OCI-LY7 (cell line): ENCODE measurements around the gene YBX2. TPM values are rescaled to one million over a fixed set of nuclear protein-coding genes. Genes with fewer than 3 reads are reported as not detected.

Experiments used
- BruUV-seq: library from RNA; stranded (reverse); fragments of 400-500 nt; replicated peaks from 2 replicates; lab custom pipeline; 2021; lab: Mats Ljungman, UMichigan
- CTCF ChIA-PET: fragments of 300-600 bp; sonication (Branson Sonifier 250); formaldehyde crosslinking; loops from one replicate; lab custom pipeline; 2022; ENCODE audit warnings: antibody characterized with exemption; ENCODE audit not compliant: unreplicated experiment; lab: Charles Lee
- POLR2A ChIA-PET: fragments of 300-600 bp; sonication (Branson Sonifier 250); formaldehyde crosslinking; loops from one replicate; lab custom pipeline; 2022; ENCODE audit warnings: antibody characterized with exemption; lab: Charles Lee
- DNase-seq: peaks from one replicate; pipeline ENCODE4 v3.0.0-alpha.2; 2015; ENCODE audit warnings: low spot score
- H2AFZ ChIP-seq: fragments of 200-600 bp; sonication (generic), shearing (Covaris generic); 2 replicates; pipeline ENCODE4 v1.6.1; 2014; ENCODE audit warnings: mild to moderate bottlenecking, antibody characterized with exemption, low read length, moderate library complexity
- H3K27ac ChIP-seq: fragments of 200-600 bp; sonication (generic); 2 replicates; pipeline ENCODE4 v1.5.1; 2014; ENCODE audit warnings: mixed run types, low read depth, mild to moderate bottlenecking, moderate library complexity, low read length, inconsistent platforms; ENCODE audit not compliant: poor library complexity, severe bottlenecking
- H3K36me3 ChIP-seq: fragments of 200-600 bp; sonication (generic); 2 replicates; pipeline ENCODE4 v1.6.1; 2014; ENCODE audit warnings: mild to moderate bottlenecking, antibody characterized with exemption, low read length, moderate library complexity, mixed read lengths; ENCODE audit not compliant: insufficient read depth
- H3K4me1 ChIP-seq: fragments of 200-600 bp; sonication (generic); 2 replicates; pipeline ENCODE4 v1.5.1; 2014; ENCODE audit warnings: mild to moderate bottlenecking, low read length; ENCODE audit not compliant: insufficient read depth, poor library complexity, severe bottlenecking
- H3K4me2 ChIP-seq: fragments of 200-600 bp; sonication (generic); 2 replicates; pipeline ENCODE4 v1.6.1; 2014; ENCODE audit warnings: mild to moderate bottlenecking, low read length
- H3K4me3 ChIP-seq: fragments of 200-600 bp; sonication (generic); 2 replicates; pipeline ENCODE4 v1.5.1; 2014; ENCODE audit warnings: mild to moderate bottlenecking, low read depth, low read length; ENCODE audit not compliant: poor library complexity, severe bottlenecking
- H3K79me2 ChIP-seq: fragments of 200-600 bp; sonication (generic); 2 replicates; pipeline ENCODE4 v1.6.1; 2016; ENCODE audit warnings: low read depth, mild to moderate bottlenecking, low read length, moderate library complexity, mixed read lengths; ENCODE audit not compliant: insufficient read depth
- H3K9me2 ChIP-seq: fragments of 200-600 bp; sonication (generic); 2 replicates; pipeline ENCODE4 v1.6.1; 2016; ENCODE audit warnings: mild to moderate bottlenecking, low read length, mixed read lengths; ENCODE audit not compliant: insufficient read depth
- H3K9me3 ChIP-seq: fragments of 200-600 bp; sonication (generic); 2 replicates; pipeline ENCODE4 v1.6.1; 2014; ENCODE audit warnings: mild to moderate bottlenecking, mixed run types, low read length, mixed read lengths
- H4K20me1 ChIP-seq: fragments of 200-600 bp; sonication (generic); 2 replicates; pipeline ENCODE4 v1.6.1; 2014; ENCODE audit warnings: mild to moderate bottlenecking, antibody characterized with exemption, low read length, moderate library complexity, mixed read lengths; ENCODE audit not compliant: insufficient read depth
- CTCF ChIP-seq: fragments of 200-600 bp; sonication (generic); conservative IDR thresholded peaks from 2 replicates; pipeline ENCODE4 v1.5.1; 2014; ENCODE audit warnings: mild to moderate bottlenecking, antibody characterized with exemption, low read length, moderate library complexity, mixed read lengths
- EZH2phosphoT487 ChIP-seq: fragments of 200-600 bp; sonication (generic); IDR thresholded peaks from 2 replicates; pipeline ENCODE4 v1.6.1; 2018; ENCODE audit warnings: low read depth, borderline replicate concordance, mild to moderate bottlenecking, mixed run types, antibody characterized with exemption, low read length, moderate library complexity, mixed read lengths
- intact Hi-C: fragments of 100-400 bp; cut with micrococcal nuclease; formaldehyde crosslinking; loops from one replicate; pipeline ENCODE4 v1.10.0; 2022; ENCODE audit not compliant: unreplicated experiment
- total RNA-seq, 2 experiments: library from RNA; depleted of rRNA in 1 of 2; stranded (reverse); fragments of >200 nt in 1 of 2; shearing (Covaris generic) in 1 of 2; gene quantifications; 2 replicates each; pipeline ENCODE4 v1.2.3, GENCODE V29; 2014 to 2022

Gene YBX2
- total RNA-seq, 2 experiments from 2014 or later: 6.7 to 9.8 TPM

- CTCF ChIA-PET: interaction anchor here (0.6 kb wide), 3 partner anchors 27 to 317 kb away, joined by 3 to 5 read pairs (median 3); partner anchors contain the start of gene ACAP1
- intact Hi-C loops: no loop called here
- peaks cover 26% of the 10 kb centered on the region for H4K20me1 ChIP-seq
- H3K4me3 ChIP-seq: peak overlapping the region; percentile 99
- H2AFZ ChIP-seq: no peak overlapping the region
- no TSS peak for BruUV-seq
- H3K4me2 ChIP-seq: peak overlapping the region; percentile 77
- no peak for DNase-seq
- peaks cover 70% of the 10 kb centered on the region for H3K36me3 ChIP-seq
- peak overlapping the region; percentile 95 for H3K27ac ChIP-seq
- no peak for TF ChIP-seq EZH2phosphoT487
- TF ChIP-seq CTCF: no peak
- POLR2A ChIA-PET: interaction anchor here (0.6 to 3.2 kb wide), 3 partner anchors 17 to 27 kb away, joined by 3 to 8 read pairs (median 5); partner anchors contain the start of genes ACAP1 and NEURL4
- peaks cover 49% of the 10 kb centered on the region for H3K79me2 ChIP-seq
- H3K9me3 ChIP-seq: no peaks in the 10 kb centered on the region
- H3K9me2 ChIP-seq: no peaks in the 10 kb centered on the region
- H3K4me1 ChIP-seq: peaks cover 60% of the 10 kb centered on the region
These were observed 15.2 kb upstream of the YBX2 start for GRCh38 chr17:7309628-7310027.

GRCh38 chr17:7308625-7309433 is 14.4 kb upstream of the YBX2 start:
- TSS peak; percentile 95 for BruUV-seq
- TF ChIP-seq CTCF (no peak), EZH2phosphoT487 (no peak)
- Histone ChIP-seq H4K20me1 (peaks cover 24% of the 10 kb centered on the region), H3K9me2 (no peaks in the 10 kb centered on the region), H3K27ac (peak overlapping the region; percentile 95), H2AFZ (no peak overlapping the region), H3K4me1 (peaks cover 54% of the 10 kb centered on the region), H3K9me3 (no peaks in the 10 kb centered on the region), H3K79me2 (peaks cover 43% of the 10 kb centered on the region), H3K4me3 (peak overlapping the region; percentile 99), H3K36me3 (peaks cover 62% of the 10 kb centered on the region), H3K4me2 (peak overlapping the region; percentile 77)
- intact Hi-C loops: no loop called here
- ChIA-PET POLR2A (interaction anchor here (0.6 to 3.2 kb wide), 4 partner anchors 11 to 28 kb away, joined by 3 to 8 read pairs (median 4); partner anchors contain the start of genes ACAP1 and NEURL4), CTCF (interaction anchor here (0.6 kb wide), 3 partner anchors 28 to 318 kb away, joined by 3 to 5 read pairs (median 3); partner anchors contain the start of gene ACAP1)
- peak; percentile 76 for DNase-seq
